Naive thymus-derived CD8-positive, alpha-beta T cell (primary cell): ENCODE measurements around the gene RPL22L1. TPM values are rescaled to one million over a fixed set of nuclear protein-coding genes. Genes with fewer than 3 reads are reported as not detected.
"Not testable (repeated sequence)": the region's sequence is repeated elsewhere in the genome, so short reads cannot be mapped to it uniquely, and the experiment has no call there.

Experiments used
- ATAC-seq, 2 donors: fragments of 150-1000 bp; cut with Tn5 transposase in 1 of 2; sonication (Bioruptor Pico), chemical (Tn5 transposase) in 1 of 2; 1 replicate in 1 of 2; 2 replicates in 1 of 2; pipeline ENCODE4 v1.10.0; 2021; ENCODE audit warnings: mild to moderate bottlenecking in 2 of 2, moderate library complexity in 2 of 2
- POLR2A ChIA-PET: fragments of 350-600 bp; sonication (Branson Sonifier 250); formaldehyde crosslinking; loops from one replicate; lab custom pipeline; 2021; ENCODE audit warnings: antibody characterized with exemption; lab: Charles Lee
- DNase-seq, 10 donors: peaks; one replicate each; pipeline versions ENCODE4 v3.0.0 to v3.0.0-alpha.2; 2020 to 2022
- H3K27ac Mint-ChIP-seq, 10 donors: one replicate each; pipeline ENCODE4 v1.8.0; 2020 to 2022; ENCODE audit warnings: mild to moderate bottlenecking in 10 of 10, mixed read lengths in 10 of 10, moderate library complexity in 4 of 10, inconsistent platforms in 1 of 10
- H3K27me3 Mint-ChIP-seq, 5 donors: one replicate each; pipeline ENCODE4 v1.8.0; 2021 to 2022; ENCODE audit warnings: mixed read lengths in 5 of 5
- H3K36me3 Mint-ChIP-seq, 3 donors: one replicate each; pipeline ENCODE4 v1.8.0; 2020 to 2022; ENCODE audit warnings: mixed read lengths in 3 of 3, mild to moderate bottlenecking in 2 of 3, inconsistent platforms in 1 of 3
- H3K4me1 Mint-ChIP-seq, 4 donors: one replicate each; pipeline ENCODE4 v1.8.0; 2021 to 2022; ENCODE audit warnings: mixed read lengths in 4 of 4
- H3K4me3 Mint-ChIP-seq, 10 donors: one replicate each; pipeline ENCODE4 v1.8.0; 2020 to 2022; ENCODE audit warnings: mild to moderate bottlenecking in 10 of 10, mixed read lengths in 10 of 10, moderate library complexity in 6 of 10, inconsistent platforms in 1 of 10
- H3K9me3 Mint-ChIP-seq, 9 donors: one replicate each; pipeline ENCODE4 v1.8.0; 2020 to 2022; ENCODE audit warnings: mixed read lengths in 9 of 9, mild to moderate bottlenecking in 3 of 9, inconsistent platforms in 1 of 9, moderate library complexity in 1 of 9
- polyA plus RNA-seq, 3 donors: library from polyadenylated mRNA; unstranded; fragments of 300-500 nt; fragmentation: Illumina TruSeq; gene quantifications; one replicate each; pipeline ENCODE4 v1.2.3, GENCODE V29; 2021
- total RNA-seq, 8 experiments: library from RNA in 2 of 8; stranded (reverse) in 2 of 8; gene quantifications; one replicate each; pipeline ENCODE4 v1.2.3 and lab custom pipeline; 2021 to 2026

The RPL22L1 gene
- total and polyA plus RNA-seq, 5 experiments from 2014 or later = 31.8 to 43.3 (median 35.5) TPM

- POLR2A ChIA-PET = interaction anchor here (0.7 kb wide), 1 partner anchor 1363 kb away, joined by 7 read pairs; no protein-coding TSS in a partner anchor
- DNase-seq (no peak), ATAC-seq (no peak)
- Mint-ChIP-seq H3K27ac (no peak overlapping the region), H3K4me3 (no peak overlapping the region), H3K36me3 (peaks cover 5 to 31% (median 30%) of the 10 kb centered on the region in 3 donors), H3K9me3 (peaks cover 0 to 4% (median 0%) of the 10 kb centered on the region in 9 donors), H3K4me1 (peaks cover under 1 to 20% (median 10%) of the 10 kb centered on the region in 4 donors), H3K27me3 (no peaks in the 10 kb centered on the region)
Observed at GRCh38 chr3:170903123-170903522, 33.1 kb upstream of the RPL22L1 start.

DNA sequence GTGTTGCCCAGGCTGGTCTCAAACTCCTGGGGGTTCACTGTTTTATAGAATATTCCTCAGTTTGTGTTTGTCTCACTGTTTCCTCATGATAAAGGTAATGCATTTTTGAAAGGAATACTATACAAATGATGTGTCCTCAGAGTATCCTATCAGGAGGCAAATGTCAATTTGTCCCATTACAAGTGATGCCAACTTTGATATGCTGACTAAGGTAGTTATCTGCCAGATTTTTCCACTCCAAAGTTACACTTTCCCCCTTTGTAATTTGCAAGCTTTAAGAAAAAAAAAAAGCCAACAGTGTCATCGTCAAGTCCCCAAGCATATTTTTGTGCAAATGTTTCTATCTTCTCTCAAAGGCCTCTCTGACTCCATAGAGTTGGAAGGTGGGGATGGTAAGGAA lies 29.5 kb upstream of the RPL22L1 start:
- Mint-ChIP-seq H3K27me3 (no peaks in the 10 kb centered on the region), H3K27ac (no peak overlapping the region), H3K9me3 (peaks cover 0 to 12% (median 0%) of the 10 kb centered on the region in 9 donors), H3K4me1 (no peaks in the 10 kb centered on the region), H3K36me3 (peaks cover 5 to 44% (median 40%) of the 10 kb centered on the region in 3 donors), H3K4me3 (no peak overlapping the region)
- no peak for ATAC-seq
- POLR2A ChIA-PET = no interaction called here
- DNase-seq = no peak

GRCh38 chr3:170897978-170898377 lies 28.0 kb upstream of the RPL22L1 start:
- POLR2A ChIA-PET = no interaction called here
- Mint-ChIP-seq H3K27me3 (no peaks in the 10 kb centered on the region), H3K4me1 (no peaks in the 10 kb centered on the region), H3K4me3 (no peak overlapping the region), H3K27ac (no peak overlapping the region), H3K36me3 (peaks cover 5 to 47% (median 47%) of the 10 kb centered on the region in 3 donors), H3K9me3 (peaks cover 0 to 12% (median 0%) of the 10 kb centered on the region in 9 donors)
- DNase-seq (no peak), ATAC-seq (no peak)

GRCh38 chr3:170897199-170897598 lies 27.2 kb upstream of the RPL22L1 start:
- H3K27me3 Mint-ChIP-seq, ATAC-seq, H3K4me1 Mint-ChIP-seq, POLR2A ChIA-PET, H3K27ac Mint-ChIP-seq, DNase-seq, H3K4me3 Mint-ChIP-seq: not testable (repeated sequence)
- peaks cover 0 to 12% (median 0%) of the 10 kb centered on the region in 9 donors for H3K9me3 Mint-ChIP-seq
- peaks cover 5 to 49% (median 43%) of the 10 kb centered on the region in 3 donors for H3K36me3 Mint-ChIP-seq

DNA sequence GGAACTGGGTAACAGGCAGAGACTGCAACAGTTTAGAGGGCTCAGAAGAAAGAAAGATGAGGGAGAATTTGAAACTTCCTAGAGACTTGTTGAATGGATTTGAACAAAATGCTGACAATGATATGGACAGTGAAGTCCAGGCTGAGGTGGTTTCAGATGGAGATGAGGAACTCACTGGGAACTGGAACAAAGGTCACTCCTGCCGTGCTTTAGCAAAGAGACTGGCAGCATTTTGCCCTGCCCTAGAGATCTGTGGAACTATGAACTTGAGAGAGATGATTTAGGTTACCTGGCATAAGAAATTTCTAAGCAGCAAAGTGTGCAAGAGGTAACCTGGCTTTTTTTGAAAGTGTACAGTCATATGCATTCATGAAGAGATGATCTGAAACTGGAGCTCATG lies 26.8 kb upstream of the RPL22L1 start:
- no peak for ATAC-seq
- DNase-seq = no peak
- no peaks in the 10 kb centered on the region for H3K27me3 Mint-ChIP-seq
- H3K9me3 Mint-ChIP-seq = peaks cover 0 to 12% (median 0%) of the 10 kb centered on the region in 9 donors
- H3K4me3 Mint-ChIP-seq = no peak overlapping the region
- H3K4me1 Mint-ChIP-seq = no peaks in the 10 kb centered on the region
- POLR2A ChIA-PET = no interaction called here
- peaks cover 2 to 45% (median 42%) of the 10 kb centered on the region in 3 donors for H3K36me3 Mint-ChIP-seq
- no peak overlapping the region for H3K27ac Mint-ChIP-seq

- H3K4me1 Mint-ChIP-seq, POLR2A ChIA-PET, DNase-seq, H3K4me3 Mint-ChIP-seq, ATAC-seq, H3K27ac Mint-ChIP-seq, H3K27me3 Mint-ChIP-seq: not testable (repeated sequence)
- Mint-ChIP-seq H3K9me3 (peaks cover 0 to 12% (median 0%) of the 10 kb centered on the region in 9 donors), H3K36me3 (peaks cover 1 to 44% (median 43%) of the 10 kb centered on the region in 3 donors)
Observed at GRCh38 chr3:170896333-170896732, 26.3 kb upstream of the RPL22L1 start.

- POLR2A ChIA-PET = no interaction called here
- no peak for ATAC-seq
- Mint-ChIP-seq H3K36me3 (peaks cover 3 to 34% (median 31%) of the 10 kb centered on the region in 3 donors), H3K27ac (no peak overlapping the region), H3K4me3 (no peak overlapping the region), H3K27me3 (no peaks in the 10 kb centered on the region), H3K4me1 (no peaks in the 10 kb centered on the region), H3K9me3 (peaks cover 0 to 12% (median 0%) of the 10 kb centered on the region in 9 donors)
- no peak for DNase-seq
Observed at GRCh38 chr3:170893895-170894294, 23.9 kb upstream of the RPL22L1 start.

DNA sequence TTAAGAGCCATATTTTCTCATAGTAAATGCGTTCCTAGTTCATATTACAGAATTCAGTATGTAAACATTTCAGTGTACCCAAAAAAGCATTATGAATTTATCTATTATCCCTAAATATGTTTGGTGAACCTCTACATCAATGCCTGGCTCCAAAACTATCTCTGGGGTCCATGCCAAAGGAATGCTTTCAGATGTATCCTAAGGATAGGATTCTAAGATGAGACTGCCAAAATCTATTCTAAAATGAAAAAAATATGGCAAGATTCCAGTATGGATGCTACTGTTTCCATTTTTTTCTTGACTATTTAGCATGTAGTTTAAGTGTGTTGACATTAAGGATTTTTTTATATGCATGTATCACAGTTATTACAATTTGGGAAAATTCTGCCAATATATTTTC lies 19.6 kb upstream of the RPL22L1 start:
- H3K4me3 Mint-ChIP-seq = no peak overlapping the region
- peaks cover 0 to 12% (median 0%) of the 10 kb centered on the region in 5 donors for H3K27me3 Mint-ChIP-seq
- POLR2A ChIA-PET = no interaction called here
- ATAC-seq (no peak), DNase-seq (no peak)
- H3K9me3 Mint-ChIP-seq = peaks cover 0 to 2% (median 0%) of the 10 kb centered on the region in 9 donors
- no peak overlapping the region for H3K27ac Mint-ChIP-seq
- H3K36me3 Mint-ChIP-seq = peaks cover 7 to 20% (median 18%) of the 10 kb centered on the region in 3 donors
- no peaks in the 10 kb centered on the region for H3K4me1 Mint-ChIP-seq

DNA sequence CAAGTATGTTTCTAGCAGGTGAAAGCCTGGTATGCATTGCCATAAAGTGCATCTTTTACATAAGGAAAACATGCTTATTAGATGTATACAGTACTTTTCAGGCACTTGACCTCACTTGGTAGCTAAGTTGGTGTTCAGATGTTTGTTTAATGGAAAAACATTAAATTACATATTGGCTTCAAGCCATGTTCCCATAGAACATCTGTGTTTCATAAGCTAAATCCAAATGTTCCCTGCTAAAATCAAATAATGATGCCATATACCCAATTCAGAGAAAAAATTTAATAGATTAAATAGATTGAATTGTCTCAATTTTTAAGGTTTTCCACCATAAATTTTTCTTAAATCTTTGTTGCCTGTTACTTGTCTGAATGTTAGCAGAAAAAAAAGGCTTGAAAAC lies 19.1 kb upstream of the RPL22L1 start:
- Mint-ChIP-seq H3K4me3 (no peak overlapping the region), H3K4me1 (no peaks in the 10 kb centered on the region), H3K27ac (no peak overlapping the region), H3K36me3 (peaks cover 7 to 18% (median 17%) of the 10 kb centered on the region in 3 donors), H3K27me3 (peaks cover 0 to 12% (median 2%) of the 10 kb centered on the region in 5 donors), H3K9me3 (peaks cover 0 to 4% (median 0%) of the 10 kb centered on the region in 9 donors)
- POLR2A ChIA-PET = no interaction called here
- DNase-seq (no peak), ATAC-seq (no peak)

- H3K36me3 Mint-ChIP-seq, ATAC-seq, H3K9me3 Mint-ChIP-seq, H3K4me3 Mint-ChIP-seq, H3K4me1 Mint-ChIP-seq, H3K27ac Mint-ChIP-seq, DNase-seq: not testable (repeated sequence)
- POLR2A ChIA-PET = interaction anchor here (0.6 to 1.0 kb wide), 2 partner anchors 15 to 48 kb away, joined by 3 read pairs; partner anchors contain the start of gene RPL22L1
- peaks cover 0 to 12% (median 2%) of the 10 kb centered on the region in 5 donors for H3K27me3 Mint-ChIP-seq
Observed at GRCh38 chr3:170884109-170884930, 14.3 kb upstream of the RPL22L1 start.

- H3K27ac Mint-ChIP-seq, H3K4me3 Mint-ChIP-seq, DNase-seq, H3K4me1 Mint-ChIP-seq, POLR2A ChIA-PET, H3K27me3 Mint-ChIP-seq, ATAC-seq, H3K36me3 Mint-ChIP-seq, H3K9me3 Mint-ChIP-seq: not testable (repeated sequence)
Observed at GRCh38 chr3:170878688-170879087, 8.7 kb upstream of the RPL22L1 start.

- POLR2A ChIA-PET = not testable (repeated sequence)
Observed at GRCh38 chr3:170877311-170877710, 7.3 kb upstream of the RPL22L1 start.

DNA sequence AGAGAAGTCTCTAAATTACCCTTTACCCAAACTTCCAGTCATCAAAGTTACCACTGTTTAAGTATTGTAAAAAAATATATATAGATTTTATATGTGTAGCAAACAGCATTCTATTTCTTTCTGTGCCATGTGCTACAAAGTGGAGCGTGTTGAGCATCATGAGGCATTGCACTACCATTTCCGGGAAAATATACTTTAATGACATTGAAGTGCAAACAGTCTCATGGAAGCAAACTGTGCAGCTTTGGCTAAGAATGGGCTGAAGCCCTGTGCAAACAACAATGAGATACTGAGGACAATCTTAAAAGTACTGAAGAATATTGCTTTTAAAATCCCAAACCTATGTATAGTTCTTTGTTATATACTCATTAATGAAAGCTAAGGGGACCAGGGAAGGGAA lies 6.5 kb upstream of the RPL22L1 start:
- H3K4me1 Mint-ChIP-seq = no peaks in the 10 kb centered on the region
- peaks cover 0 to 7% (median 3%) of the 10 kb centered on the region in 3 donors for H3K36me3 Mint-ChIP-seq
- H3K27ac Mint-ChIP-seq = no peak overlapping the region
- peaks cover 0 to 10% (median 2%) of the 10 kb centered on the region in 9 donors for H3K9me3 Mint-ChIP-seq
- no peaks in the 10 kb centered on the region for H3K27me3 Mint-ChIP-seq
- POLR2A ChIA-PET = no interaction called here
- H3K4me3 Mint-ChIP-seq = no peak overlapping the region
- DNase-seq = no peak
- no peak for ATAC-seq

More at GRCh38 chr3:170877311-170877710, 7.3 kb upstream of the RPL22L1 start:
- H3K27ac Mint-ChIP-seq, H3K36me3 Mint-ChIP-seq, ATAC-seq, H3K27me3 Mint-ChIP-seq, H3K4me3 Mint-ChIP-seq, H3K4me1 Mint-ChIP-seq, DNase-seq: not testable (repeated sequence)
- H3K9me3 Mint-ChIP-seq = peaks cover 0 to 10% (median 2%) of the 10 kb centered on the region in 9 donors
